ENCODE measurements around the gene DST. TPM values are rescaled to one million over a fixed set of nuclear protein-coding genes. Genes with fewer than 3 reads are reported as not detected.

The DST gene
- polyA plus RNA-seq, 1 of the 3 experiments (the other 2 are of a cell fraction) = 64.3 TPM

GRCh38 chr6:56664029-56664428 lies 21.3 kb upstream of the DST start:
- no peak overlapping the region for H3K9ac ChIP-seq
- POLR2A ChIA-PET = no interaction called here
- DNase-seq = no peak
- H3K4me1 ChIP-seq (ENCODE audit: control insufficient read depth in 1 of 2, insufficient read depth in 2 of 2, low read depth in 1 of 2, low read length in 1 of 2) = peaks cover 8 to 17% of the 10 kb centered on the region in 2 experiments; a peak in 3 of 4 replicates
- no peak overlapping the region for H2AFZ ChIP-seq (ENCODE audit: low read depth)
- peaks cover 3% of the 10 kb centered on the region for H3F3A ChIP-seq (replicated peaks; ENCODE audit: insufficient read depth)
- no peak overlapping the region for H3K4me3 ChIP-seq (ENCODE audit: low read depth in 2 of 2, low read length in 1 of 2)
- no peaks in the 10 kb centered on the region for H3K9me2 ChIP-seq
- WGBS (ENCODE audit: low lambda C conversion rate) = 90% methylated on average over 1 of the region's 1 CpG
- H3K4me2 ChIP-seq = no peak overlapping the region
- H3K79me2 ChIP-seq (ENCODE audit: insufficient read depth) = peaks cover 77% of the 10 kb centered on the region
- H3K27me3 ChIP-seq (ENCODE audit: insufficient read depth) = no peaks in the 10 kb centered on the region
- peaks cover 4% of the 10 kb centered on the region; the same call in 1 of the 2 replicates for H4K20me1 ChIP-seq (ENCODE audit: insufficient read depth)
- peak overlapping the region in 1 of 2 experiments; percentile 19; a peak in 1 of 4 replicates for H3K27ac ChIP-seq (ENCODE audit: low read depth in 2 of 2, low read length in 1 of 2)
- peaks cover 3 to 36% of the 10 kb centered on the region in 2 experiments for H3K36me3 ChIP-seq (replicated peaks in 1 of 2; ENCODE audit: control insufficient read depth in 1 of 2, insufficient read depth in 2 of 2, low read length in 1 of 2)
- TF ChIP-seq CTCF (IDR thresholded peaks at IDR 0.05) (no peak), ELF1 (IDR thresholded peaks at IDR 0.05) (no peak), CHD2 (IDR thresholded peaks at IDR 0.05; ENCODE audit: low read length, partially characterized antibody) (no peak), RFX5 (IDR thresholded peaks at IDR 0.05; ENCODE audit: low read length) (no peak), PBX3 (IDR thresholded peaks at IDR 0.05) (no peak), FOSL2 (IDR thresholded peaks at IDR 0.05; ENCODE audit: borderline replicate concordance, low read depth) (no peak), NRF1 (IDR thresholded peaks at IDR 0.05; ENCODE audit: low read depth, low read length) (no peak), TEAD4 (IDR thresholded peaks at IDR 0.05; ENCODE audit: borderline replicate concordance, insufficient read depth) (no peak), EZH2phosphoT487 (IDR thresholded peaks at IDR 0.05; ENCODE audit: borderline replicate concordance, low read depth) (no peak), SMC3 (IDR thresholded peaks at IDR 0.05; ENCODE audit: low read depth, low read length) (no peak), EP300 (IDR thresholded peaks at IDR 0.05; ENCODE audit: borderline replicate concordance in 1 of 2, low read depth in 1 of 2, low read length in 1 of 2) (no peak), IRF3 (IDR thresholded peaks at IDR 0.05; ENCODE audit: low read depth, low read length) (no peak), TAF1 (IDR thresholded peaks at IDR 0.05; ENCODE audit: borderline replicate concordance, low read depth, low read length) (no peak), SIN3A (IDR thresholded peaks at IDR 0.05; ENCODE audit: borderline replicate concordance, low read depth, low read length) (no peak)
- H3K9me3 ChIP-seq = no peaks in the 10 kb centered on the region
- CTCF ChIA-PET = interaction anchor here (0.8 to 1.7 kb wide), 2 partner anchors 35 to 240 kb away, joined by 3 to 6 read pairs; no protein-coding TSS in a partner anchor

All from SK-N-SH (cell line).